Transverse colon (tissue), 4 donors: Measurements from ENCODE around the gene SPAG7.
A peak's percentile ranks its signal among the peaks of the same experiment; 100 is the strongest.

Experiments
- POLR2A ChIP-seq: fragments of 450-650 bp; IDR thresholded peaks from one replicate; pipeline ENCODE4 v1.6.1; 2016; ENCODE audit warnings: antibody characterized with exemption, mild to moderate bottlenecking, moderate library complexity
- POLR2AphosphoS5 ChIP-seq, 3 donors: sonication (generic); formaldehyde crosslinking; IDR thresholded peaks; one replicate each; pipeline ENCODE4 v1.6.1; 2016; ENCODE audit warnings: antibody characterized with exemption in 3 of 3
- TF ChIP-seq, protein P1 (sequence below), 5 experiments: fragments of 200-600 bp in 3 of 5; fragments of 450-650 bp in 2 of 5; sonication (generic) in 3 of 5; IDR thresholded peaks; 1 replicate in 2 of 5; 2 replicates in 3 of 5; pipeline ENCODE4 v1.5.1; 2016 to 2017; ENCODE audit warnings: antibody characterized with exemption in 5 of 5, inconsistent platforms in 3 of 5, mild to moderate bottlenecking in 2 of 5, moderate library complexity in 1 of 5

DNA sequence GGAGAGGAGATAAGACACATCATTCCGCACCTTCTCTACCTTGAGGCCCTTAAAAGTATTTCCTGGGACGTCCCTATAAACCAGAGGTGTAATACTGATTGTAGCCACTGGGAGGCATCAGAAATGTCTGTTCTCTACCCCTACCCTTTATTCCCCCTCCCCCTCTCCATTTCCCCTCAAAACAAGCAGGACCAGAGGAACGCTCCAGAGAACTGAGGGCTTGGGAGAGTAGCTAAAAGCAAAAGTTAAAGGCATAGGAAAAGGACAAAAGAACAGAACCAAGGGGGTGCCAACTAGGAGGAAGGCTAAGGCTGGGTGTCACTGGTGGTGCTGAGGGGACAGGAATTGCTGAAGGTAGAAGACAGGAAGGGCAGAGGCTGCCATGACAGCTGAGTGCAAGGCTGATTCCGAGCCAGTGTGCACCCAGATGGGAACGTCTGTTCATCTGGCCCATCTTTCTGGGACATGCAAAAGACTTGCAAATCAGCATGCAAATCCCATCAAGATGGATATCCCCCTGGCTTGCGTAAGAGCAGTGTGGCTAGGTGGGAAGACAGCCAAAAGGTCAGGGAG is 13.1 kb upstream of the SPAG7 start:
- TF ChIP-seq POLR2A (no peak), POLR2AphosphoS5 (IDR thresholded peaks at IDR 0.05) (no peak)
- TF ChIP-seq, protein P1, sequence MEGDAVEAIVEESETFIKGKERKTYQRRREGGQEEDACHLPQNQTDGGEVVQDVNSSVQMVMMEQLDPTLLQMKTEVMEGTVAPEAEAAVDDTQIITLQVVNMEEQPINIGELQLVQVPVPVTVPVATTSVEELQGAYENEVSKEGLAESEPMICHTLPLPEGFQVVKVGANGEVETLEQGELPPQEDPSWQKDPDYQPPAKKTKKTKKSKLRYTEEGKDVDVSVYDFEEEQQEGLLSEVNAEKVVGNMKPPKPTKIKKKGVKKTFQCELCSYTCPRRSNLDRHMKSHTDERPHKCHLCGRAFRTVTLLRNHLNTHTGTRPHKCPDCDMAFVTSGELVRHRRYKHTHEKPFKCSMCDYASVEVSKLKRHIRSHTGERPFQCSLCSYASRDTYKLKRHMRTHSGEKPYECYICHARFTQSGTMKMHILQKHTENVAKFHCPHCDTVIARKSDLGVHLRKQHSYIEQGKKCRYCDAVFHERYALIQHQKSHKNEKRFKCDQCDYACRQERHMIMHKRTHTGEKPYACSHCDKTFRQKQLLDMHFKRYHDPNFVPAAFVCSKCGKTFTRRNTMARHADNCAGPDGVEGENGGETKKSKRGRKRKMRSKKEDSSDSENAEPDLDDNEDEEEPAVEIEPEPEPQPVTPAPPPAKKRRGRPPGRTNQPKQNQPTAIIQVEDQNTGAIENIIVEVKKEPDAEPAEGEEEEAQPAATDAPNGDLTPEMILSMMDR (IDR thresholded peaks at IDR 0.05) = peak; percentile 83 to 90 (median 84)
